HG02571 (cell line): ENCODE measurements around the gene SLC43A2.
"Not testable (repeated sequence)": the region's sequence is repeated elsewhere in the genome, so short reads cannot be mapped to it uniquely, and the experiment has no call there.

Experiments used
- ATAC-seq: cut with Tn5 transposase; IDR thresholded peaks from one replicate; pipeline ENCODE4 v1.9.1; 2021; ENCODE audit warnings: mild to moderate bottlenecking, moderate library complexity; ENCODE audit not compliant: unreplicated experiment

SLC43A2 gene

GRCh38 chr17:1565877-1566276, 62.8 kb downstream of the SLC43A2 start:
- ATAC-seq, result no peak

DNA sequence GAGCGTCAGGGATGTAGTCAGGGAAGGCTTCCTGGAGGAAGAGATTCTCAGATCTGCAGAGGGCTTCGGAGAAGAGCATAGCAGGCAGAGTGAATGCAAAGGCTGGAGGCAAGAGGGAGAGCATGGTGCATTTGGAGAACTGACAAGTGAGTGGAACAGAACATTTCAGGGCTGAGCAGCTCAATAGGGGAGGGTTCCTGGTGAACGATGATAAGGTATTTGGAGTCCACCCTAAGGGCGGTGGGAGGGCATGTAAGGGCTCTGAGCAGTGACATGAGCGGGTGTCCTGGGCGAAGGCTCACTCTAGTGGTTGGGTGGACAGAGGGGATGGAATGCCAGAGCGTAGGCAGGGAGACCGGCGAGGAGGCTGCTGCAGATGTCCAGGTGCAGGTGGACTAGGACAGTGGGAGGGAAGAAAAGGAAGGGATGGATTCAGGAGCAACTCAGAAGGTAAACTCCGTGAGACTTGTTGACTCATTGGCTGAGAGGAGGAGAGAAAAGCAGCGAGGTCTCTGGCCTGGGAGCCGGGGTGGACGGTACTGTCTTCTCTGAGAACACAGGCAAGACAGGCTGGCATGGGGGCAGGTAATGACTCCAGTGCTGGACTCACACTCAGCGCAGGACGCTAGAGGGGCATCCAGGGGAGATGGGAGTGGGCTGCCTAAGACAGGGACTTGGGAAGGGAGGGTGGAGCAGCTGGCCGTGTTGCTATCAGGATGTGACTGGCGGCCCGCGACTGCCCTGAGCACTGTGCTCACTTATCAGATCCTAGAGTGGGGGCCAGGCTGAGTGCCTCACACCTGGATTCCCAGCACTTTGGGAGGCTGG, 64.6 kb downstream of the SLC43A2 start:
- no peak for ATAC-seq

- ATAC-seq, result not testable (repeated sequence)
Measured at GRCh38 chr17:1563471-1563785, 65.2 kb downstream of the SLC43A2 start.

DNA sequence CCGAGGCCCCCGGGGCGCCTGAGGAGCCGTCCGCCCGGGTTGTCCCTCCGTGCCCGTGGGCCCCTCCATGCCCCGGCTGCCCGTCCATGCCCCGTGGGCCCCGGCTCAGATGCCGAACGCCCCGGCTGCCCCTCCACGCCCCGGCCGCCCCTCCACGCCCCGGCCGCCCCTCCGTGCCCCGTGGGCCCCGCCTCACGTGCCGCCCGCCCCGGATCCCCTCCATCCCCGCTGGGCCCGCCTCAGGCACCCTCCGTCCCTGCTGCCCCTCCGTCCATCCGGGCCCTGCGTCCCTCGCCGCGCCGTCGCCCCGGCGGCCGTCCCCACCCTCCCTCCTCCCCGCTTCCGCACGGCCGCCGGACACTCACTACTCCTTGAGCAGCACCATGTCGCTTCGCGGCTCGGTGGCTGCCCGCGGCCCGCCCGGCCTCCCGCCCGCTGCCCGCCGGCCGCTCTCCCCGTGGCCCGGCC, 66.4 kb downstream of the SLC43A2 start:
- ATAC-seq, result peak; percentile 13

DNA sequence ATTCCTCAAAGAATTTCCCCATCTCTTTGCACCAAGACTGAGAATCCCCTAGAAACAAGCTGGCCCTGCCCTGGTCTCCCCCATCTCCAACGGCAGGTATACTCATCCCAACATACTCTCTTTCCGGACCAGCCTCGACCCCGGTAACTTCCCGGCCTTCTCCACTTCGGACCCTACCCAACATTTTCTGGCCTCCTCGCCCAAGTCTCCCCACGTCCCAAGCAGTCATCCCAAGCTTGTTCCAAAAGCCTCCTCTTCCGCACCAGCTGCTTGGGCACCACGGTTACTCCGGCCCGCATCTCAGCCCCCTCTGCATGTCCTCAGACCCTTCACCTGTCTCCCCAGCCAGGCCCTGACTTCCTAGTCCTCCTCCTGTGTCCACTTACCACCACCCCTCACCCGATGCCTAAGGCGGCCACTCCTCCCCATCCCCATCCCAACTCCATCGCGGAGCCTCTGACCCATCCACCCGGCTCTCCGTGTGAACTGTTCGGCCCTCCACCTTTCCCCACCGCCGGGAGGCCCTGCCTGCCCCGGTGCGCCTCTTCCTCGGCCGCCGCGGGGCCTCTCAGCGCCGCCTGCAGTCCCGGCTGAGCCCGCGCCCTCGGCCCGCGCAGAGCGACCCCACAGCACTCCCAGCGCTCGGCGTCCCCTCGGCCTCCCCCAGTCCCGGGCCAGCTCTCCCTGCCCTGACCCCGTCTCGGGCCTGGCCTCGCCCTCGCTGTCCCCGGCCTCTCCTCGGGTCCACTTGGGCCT, 67.0 kb downstream of the SLC43A2 start:
- ATAC-seq, result peak; percentile 21

- no peak for ATAC-seq
Measured at GRCh38 chr17:1560858-1561355, 67.7 kb downstream of the SLC43A2 start.

DNA sequence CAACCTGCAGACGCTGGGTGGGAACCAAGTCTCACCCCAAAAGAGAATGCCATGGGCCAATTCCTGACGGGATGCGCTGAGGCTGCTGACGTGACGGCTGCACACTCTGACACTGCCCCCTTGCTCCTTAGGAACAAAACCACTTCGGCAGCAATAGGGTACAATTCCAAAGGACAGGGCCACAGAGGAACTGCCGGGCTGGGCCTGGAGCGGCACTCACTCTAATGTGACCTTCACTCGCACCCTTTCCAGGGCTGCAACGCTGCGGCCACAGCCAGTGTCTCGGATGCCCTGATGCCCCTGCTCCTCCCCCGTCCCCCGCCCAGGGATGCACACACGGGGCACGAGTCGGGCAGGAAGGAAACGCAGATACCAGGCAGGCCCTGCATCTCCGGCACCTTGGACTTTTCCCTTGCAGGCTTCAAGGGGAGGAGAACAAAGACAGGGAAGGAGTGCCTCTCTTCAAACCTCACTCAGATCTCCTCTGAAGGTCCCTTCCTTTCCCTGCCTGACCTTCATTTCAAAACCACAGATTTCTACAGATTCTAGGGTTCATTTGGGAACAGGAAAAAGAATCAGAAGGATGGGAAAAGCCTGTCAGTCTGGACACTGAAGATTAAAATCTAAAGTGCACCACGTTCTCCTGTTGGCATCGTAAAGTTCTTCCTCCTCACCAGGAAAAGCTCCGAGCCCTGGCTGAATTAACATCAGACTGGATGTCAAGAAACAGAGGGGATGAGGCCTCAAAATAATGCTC, 68.4 kb downstream of the SLC43A2 start:
- ATAC-seq, result no peak

DNA sequence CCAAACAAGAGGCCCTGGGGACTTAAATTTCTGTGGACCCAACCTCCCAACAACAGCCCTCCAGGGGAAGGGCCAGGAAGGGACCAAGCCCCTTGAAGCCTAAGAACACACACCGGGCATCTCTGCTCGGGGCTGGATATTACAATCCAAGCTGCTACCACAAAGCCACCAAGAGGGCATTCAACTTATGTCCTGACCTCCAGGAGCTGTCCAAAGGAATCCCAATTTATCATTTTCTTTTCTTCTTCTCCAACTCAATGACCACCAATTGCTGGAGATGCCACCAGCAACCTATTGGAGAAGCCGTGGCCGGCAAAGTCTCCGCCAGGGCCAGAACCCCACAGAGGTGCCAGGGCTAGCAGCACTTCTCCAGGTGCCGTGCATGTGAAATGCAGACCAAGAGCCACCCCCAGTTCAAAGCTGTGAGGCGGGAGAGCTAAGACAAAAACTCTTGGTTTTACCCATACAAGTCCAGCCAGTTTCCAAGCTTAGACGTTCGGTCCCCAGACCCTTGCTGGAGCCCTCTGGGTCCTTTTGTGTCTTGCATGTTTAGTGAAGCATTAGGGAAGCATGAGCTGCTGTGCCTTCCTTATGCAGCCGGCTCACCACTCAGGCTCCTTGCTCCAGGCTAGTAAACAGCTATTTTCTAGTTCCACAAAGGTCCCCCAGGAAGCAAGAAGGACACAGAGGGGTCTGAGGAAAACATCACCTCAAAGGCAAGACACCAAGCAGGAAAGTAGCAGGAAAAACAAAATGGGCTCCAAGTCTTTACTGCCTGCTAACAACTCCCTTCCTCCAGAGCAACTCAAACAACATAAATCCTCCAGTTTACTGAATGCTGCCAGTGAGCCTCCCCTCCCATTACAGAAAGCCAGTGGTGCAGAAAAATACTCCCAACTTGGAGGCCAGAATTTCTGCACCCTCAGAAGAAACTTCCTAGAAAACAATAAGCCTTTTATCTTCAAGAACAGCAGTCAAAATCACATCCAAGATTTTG, 69.3 kb downstream of the SLC43A2 start:
- ATAC-seq, result no peak

GRCh38 chr17:1558401-1558800, 70.2 kb downstream of the SLC43A2 start:
- ATAC-seq, result no peak

- ATAC-seq, result no peak
Measured at GRCh38 chr17:1557355-1558095, 71.1 kb downstream of the SLC43A2 start.

- ATAC-seq, result no peak
Measured at GRCh38 chr17:1555651-1556471, 72.8 kb downstream of the SLC43A2 start.

GRCh38 chr17:1554751-1555540, 73.7 kb downstream of the SLC43A2 start:
- ATAC-seq, result no peak

GRCh38 chr17:1553354-1554266, 75.0 kb downstream of the SLC43A2 start:
- ATAC-seq, result no peak

- ATAC-seq, result no peak
Measured at GRCh38 chr17:1552932-1553331, 75.7 kb downstream of the SLC43A2 start.

DNA sequence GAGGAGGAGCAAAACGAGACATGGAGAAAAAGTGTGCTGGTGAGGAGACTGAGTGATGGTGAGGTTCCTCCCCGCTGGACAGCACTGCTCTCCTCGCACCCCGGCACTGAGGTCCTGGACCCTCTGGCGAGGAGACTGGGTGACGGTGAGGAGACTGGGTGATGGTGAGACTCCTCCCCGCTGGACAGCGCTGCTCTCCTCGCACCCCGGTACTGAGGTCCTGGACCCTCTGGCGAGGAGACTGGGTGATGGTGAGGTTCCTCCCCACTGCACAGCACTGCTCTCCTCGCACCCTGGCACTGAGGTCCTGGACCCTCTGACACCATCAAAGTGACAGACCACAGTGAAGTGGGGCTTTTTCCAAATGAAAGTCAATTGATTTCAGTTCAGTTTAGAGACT, 76.9 kb downstream of the SLC43A2 start:
- ATAC-seq, result no peak

DNA sequence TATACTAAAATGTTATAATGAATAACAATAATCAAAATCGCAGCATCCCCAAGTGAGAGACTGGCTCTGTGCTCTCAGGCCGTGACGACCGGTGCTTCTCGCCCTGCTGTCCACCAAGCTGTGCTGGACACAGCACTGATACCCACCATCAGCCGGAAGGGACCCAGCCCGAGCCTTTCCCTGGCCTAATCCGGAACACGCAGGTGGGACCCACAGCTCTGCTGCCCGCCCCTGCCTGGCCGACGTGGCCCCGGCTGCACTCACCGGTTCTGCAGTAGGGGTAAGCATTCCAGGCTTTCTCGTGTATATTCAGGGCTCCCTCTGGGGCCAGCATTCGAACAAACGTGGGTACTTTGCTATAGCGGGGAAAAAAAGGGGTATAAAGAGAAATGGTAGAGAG, 80.6 kb downstream of the SLC43A2 start:
- ATAC-seq, result no peak
